Measurements from ENCODE around the gene GFPT1.

Gene GFPT1

DNA sequence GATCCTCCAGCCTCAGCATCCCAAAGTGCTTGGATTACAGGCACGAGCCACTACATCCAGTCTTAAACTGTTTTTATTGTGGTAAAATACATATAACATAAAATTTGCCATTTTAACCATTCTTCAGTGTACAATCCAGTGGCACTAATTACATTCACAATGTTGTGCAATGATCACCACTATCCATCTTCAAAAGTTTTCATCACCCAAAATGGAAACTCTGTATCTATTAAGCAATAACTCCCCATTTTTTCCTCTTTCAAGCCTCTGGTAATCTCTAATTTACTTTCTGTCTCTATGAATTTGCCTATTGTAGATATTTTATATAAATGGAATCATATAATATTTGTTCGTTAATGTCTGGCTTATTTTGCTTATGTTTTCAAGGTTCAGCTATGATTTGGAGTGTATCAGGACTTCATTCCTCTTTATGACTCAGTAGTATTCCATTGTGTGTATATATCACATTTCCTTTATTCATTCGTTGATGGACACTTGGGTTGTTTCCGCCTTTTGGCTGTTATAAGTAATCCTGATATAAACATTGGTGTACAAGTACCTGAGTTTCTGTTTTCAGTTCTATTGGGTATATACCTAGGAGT lies 71.8 kb downstream of the GFPT1 start:
- DNase-seq = no peak

DNA sequence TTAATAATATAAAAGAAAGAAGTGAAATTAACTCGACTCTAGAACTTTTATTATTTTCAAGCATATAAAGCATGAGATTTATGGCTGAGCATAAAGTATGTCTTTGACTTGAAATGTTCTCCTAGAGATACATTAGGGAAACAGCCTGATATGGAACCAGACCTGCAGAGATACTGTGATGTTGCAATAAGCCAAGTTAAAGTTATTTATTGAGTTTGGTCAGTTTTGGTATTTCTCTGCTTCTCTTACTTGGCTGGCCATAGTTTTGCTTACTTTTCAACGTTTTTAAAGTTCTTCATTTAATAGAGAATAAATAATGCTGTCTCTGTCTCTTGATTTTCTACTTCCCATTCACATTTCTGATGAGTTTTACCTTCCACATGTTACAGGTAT lies 76.0 kb downstream of the GFPT1 start:
- no peak for DNase-seq

DNA sequence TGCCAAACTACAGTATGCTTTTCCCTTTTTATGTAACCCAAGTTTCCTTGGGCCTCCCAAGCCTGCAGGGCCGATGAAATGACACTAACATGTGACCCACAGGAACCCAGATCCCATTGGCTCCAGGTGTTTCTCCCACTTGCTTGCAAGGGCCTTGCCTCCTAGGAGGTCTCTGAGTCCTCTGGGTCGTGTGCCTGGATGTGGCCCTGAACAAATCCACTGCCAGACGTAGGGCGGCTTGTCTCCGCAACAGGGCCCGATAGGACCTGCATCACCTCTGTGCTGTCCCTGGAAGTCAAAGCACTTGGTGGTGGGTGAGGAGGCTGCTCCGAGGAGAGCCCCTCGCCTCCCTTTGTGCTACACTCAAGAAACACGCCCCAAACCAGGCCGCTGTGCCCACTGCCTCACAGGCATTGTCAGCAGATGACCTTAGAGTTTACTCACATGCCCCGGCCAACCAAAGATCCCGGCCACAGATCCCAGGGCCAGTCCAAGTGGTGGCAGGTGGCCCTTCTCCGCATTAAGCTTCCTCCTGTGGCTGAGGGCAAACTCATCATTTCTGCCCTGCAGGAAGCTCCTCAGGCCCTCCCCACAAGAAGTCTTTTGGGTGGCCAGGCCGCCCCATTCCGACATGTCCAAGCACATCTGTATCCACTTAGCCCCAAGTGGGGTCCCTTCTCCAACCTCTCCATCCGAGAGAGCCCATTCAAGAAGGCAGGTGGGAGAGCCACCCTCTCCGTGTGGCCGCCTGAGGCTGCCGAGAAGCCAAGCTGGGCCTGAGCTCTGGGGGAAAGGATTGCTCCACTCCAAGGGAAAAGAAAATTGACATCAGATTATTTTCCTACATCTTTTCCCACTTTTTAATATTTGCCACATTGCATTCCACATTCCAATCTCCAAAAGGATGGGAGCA lies 76.7 kb downstream of the GFPT1 start:
- DNase-seq = no peak

DNA sequence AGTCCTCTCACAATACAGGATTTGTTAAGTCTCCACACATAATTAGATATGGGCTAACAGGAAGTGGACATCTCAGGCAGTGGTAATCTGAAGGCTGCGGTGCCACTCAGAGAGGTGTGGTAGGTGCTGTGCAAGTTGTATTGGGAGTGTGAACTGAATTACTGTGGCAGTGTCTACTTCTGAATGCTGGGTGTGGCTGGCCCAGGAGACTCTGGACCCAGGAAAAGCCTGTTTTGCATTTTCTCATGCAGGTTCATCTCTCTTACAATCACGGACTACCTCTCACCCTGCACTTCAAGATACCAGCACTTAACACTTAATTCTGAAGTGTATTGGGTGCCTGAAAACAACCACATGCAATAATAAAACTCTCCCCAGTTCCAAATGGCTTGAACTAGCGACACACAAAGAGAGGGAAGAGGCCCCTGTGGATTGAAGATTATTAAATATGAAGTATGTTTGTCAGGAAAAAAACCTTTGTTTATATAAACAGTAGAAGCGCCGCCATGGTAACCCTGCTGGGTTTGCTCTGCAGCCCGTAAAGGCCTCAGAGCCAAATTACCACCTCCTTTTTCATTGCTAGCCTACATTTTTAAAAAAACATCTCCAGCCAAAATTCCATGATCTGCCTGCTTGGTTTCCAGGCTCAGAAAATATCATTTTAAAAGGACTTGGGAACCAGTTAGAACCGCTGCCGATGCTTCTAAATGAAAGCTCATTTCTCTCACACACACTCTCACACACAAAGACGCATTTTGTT lies 77.5 kb downstream of the GFPT1 start:
- DNase-seq = peak in 1 of 2 donors; percentile 16

DNA sequence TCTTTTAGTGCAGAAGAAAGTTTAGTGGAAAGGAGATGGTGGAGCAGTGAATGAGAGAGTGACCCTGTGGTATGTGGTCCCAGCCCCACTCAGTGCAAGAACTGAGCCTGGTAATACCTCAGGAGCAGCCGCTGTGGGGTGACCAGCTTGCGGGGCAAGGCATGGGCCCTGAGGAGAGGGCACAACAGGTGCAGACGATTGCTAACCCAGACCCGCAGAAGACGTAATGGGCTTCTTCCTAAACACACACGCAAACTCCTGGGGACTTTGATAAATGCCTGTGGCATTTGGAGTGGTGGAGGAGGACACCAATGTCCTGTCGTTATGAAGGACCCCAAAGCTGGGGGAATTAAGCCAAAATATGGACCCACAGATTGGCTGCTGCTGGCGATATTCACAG lies 78.7 kb downstream of the GFPT1 start:
- DNase-seq = no peak

DNA sequence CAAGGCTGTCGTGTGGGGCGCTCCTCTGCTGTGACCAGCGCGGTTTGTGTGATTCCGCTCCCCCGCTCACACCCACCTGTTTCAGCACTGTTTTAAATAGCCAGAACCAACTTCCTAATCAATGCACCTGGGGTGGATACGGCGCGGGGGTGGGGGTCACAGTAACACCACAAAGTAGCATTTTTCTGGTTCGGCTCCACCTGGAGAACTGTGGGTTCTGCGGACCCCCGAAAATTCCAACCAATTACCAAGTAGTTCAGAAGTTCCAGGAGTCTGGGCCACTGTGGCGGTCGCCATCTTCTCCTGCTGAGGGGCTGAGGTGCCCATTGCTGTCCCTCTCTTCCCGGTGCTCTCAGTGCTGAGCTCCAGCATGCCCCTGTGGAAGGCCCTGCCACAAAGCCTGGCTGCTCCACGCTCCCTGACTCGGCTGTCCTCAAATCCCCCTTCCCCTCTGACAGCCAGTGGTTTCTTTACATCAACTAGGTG lies 79.4 kb downstream of the GFPT1 start:
- DNase-seq = no peak

DNA sequence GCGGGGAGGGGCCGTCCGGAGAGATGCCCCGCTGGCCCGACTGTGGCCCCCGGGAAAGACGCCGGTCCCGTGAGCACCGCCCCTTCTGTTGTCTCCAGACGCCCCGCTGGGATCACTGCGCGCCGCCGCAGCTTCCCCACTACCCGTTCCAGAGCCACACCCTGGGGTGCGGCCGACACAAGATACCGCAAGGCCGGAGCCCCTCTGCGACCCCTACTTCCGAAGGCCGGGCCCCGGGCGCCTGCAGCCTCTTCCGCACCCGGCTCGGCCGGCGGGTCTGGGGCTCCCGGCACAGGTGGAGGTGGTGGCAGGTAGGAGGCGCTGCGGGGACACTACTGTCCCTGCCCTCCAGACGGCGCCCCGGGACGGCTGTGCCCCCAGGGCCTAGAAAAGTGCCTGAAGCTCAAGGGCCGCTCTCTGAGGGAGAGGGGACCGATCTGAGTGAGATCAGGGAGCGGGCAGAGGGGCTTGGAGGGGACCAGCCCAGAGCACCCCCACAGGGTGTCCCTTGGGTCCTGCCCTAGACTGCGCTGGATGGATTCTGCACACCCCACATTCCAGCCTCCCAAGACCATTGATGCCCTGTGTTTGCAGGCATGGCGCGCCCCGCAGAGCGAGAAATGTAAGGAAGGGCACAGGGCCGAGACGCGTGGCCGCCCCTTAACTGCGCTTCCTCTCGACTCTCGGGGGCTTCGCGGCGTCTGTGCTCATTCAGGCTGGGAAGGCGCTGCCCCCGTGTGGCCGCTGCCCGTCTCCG lies 80.0 kb downstream of the GFPT1 start:
- DNase-seq = peak; percentile 61 to 66

DNA sequence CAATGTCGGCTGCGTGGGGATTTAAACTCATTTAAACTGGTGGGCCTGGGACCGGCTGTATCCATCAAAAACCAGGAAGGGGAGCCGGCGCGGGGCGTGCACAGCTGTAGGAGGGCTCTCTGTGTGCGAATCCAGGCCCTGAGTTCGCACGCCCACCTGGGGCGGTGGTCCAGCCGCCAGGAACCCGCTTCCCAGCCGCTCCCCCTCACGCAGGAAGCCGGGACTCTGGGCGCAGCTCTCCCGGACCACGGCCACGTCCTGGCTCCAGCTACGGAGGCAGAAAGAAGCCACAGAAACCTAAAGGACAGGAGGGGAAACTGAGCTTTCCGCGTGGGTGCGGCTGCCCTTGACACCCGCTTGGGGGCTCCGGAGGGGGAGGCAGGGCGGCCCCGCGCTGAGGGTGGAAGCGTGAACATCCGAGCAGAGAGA lies 80.6 kb downstream of the GFPT1 start:
- no peak for DNase-seq

DNA sequence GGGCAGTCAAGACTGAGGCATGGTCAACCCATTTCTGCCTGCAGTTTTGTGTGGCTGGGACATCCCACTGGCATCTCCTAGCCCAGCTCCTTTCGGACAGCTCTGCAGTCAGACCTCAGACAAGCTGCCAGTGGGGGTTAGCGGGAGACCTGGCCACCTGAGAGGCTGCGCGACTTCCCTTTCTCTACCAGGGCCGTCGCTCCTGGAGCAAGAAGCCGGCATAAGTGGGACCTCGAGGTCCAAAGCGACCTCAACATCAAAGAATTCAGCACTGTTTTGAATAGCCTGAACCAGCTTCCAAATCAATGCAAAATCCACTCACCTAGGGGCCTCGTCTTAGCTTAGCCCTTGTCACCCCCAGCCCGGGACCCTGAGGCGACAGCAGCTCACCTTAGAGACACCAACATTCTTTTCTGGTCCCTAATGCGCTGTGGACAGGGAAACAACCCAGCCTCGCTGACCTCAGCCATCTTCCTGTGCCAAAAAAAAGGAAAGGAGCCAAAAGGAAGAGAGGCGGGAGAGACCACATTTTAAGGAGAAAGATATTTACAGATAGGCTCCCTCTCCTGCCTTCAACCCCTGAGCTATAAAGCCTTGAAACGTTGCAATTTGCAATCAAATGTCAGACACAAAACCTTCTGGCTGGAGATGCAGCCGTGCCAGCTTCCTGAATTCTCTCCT lies 81.2 kb downstream of the GFPT1 start:
- no peak for DNase-seq

DNA sequence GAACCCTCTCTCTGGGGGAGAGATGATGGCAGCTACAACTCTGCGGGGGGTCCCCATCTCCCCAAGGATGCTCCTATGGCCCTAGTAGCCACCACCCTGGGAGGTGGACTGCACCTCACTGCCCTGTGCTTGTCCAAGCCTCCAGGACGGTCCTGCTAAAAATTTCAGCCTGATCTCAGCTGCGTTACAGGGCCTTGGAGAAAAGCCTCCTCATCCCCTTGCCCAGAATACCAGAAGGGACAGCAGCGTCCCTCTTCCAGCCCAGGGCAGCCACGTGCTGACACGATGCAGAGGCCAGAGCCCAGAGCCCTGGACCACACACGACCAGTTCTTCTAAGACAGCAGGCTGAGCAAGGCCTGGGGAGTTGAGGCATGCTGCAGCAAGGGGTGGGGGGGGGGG lies 81.9 kb downstream of the GFPT1 start:
- no peak for DNase-seq

DNA sequence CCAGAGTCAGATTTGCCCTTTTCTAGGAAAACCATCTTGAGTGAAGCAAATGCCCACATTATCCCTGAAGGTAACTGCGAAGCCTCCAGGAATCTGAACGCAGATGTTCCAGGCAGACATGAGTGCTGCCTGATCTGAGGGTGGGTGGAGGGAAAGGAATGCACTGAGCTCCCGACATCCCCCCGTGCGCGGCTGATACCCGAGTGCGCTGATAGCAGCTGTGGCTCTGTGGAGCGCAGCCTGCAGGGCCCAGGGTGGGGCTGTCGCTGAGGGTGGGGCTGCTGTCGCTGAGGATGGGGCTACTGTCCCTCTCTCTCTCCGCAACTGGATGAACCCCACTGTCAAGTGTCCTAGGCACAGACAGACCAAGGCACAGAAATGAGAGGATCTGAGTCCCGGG lies 82.4 kb downstream of the GFPT1 start:
- DNase-seq = no peak

DNA sequence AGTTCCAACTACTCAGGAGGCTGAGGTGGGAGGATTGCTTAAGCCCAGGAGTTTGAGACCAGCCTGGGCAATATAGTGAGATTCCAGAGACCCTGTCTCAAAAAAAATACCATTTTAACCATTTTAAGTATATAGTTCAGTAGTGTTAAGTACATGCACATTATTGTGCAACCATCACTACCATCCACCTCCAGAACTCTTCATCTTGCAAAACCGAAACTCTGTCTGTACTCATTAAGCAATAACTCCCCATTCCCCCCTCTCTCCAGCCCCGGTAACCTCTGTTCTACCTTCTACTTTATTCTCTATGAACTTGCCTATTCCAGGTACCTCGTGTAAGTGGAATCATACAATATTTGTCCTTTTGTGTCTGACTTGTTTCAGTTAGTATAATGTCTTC lies 86.4 kb downstream of the GFPT1 start:
- no peak for DNase-seq

DNA sequence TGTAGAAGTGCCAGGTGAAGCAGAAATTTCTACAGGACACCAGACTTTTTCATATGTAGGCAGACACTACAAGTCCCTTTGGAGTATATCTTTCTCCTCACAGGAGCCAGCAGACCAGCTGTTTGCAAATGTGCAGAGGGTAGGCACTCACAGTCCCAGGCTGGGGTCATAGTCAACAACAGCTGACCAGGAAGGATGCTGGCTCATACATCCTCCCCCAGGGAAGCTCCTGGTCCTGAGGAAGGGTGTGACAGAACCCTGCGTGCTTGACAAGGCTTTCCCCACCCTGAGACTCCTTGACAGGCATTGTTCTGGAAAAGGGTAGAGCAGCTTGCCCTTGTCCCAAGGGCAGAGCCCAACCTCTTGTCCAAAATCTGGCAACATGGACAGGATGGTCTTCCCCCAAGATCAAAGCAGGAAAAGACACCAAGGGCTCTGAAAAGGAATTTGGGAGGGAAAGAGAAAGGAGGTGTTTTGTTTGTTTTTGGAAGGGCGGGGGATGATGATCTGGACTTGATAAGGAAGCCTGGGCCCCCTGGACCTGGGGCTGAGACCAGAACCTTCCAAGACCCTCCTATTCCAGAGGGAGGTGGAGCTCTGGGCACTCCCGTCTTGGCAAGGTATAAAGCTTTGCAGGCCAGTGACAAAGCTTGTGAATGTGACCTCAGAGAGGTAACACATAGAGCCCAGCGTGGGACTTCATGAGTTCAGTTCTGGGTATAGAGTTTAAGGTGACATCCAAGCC lies 87.1 kb downstream of the GFPT1 start:
- DNase-seq = no peak

DNA sequence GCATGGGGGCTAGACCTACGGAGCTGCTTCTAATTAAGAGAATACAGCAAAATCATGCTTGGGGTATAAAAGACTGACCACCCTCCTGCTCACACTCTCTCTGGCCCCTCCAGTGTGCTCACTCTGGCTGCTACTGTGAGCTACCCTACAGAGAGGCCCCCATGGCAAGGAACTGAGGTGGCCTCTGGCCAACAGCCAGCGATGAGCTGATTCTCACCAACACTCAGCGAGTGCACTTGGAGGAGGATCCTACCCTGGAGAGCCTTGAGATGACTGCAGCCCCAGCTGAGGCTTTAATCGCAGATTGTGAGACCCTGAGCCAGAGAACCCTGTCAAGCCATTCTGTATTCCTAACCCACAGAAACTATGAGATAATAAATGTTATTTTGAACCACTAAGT lies 88.2 kb downstream of the GFPT1 start:
- no peak for DNase-seq

DNA sequence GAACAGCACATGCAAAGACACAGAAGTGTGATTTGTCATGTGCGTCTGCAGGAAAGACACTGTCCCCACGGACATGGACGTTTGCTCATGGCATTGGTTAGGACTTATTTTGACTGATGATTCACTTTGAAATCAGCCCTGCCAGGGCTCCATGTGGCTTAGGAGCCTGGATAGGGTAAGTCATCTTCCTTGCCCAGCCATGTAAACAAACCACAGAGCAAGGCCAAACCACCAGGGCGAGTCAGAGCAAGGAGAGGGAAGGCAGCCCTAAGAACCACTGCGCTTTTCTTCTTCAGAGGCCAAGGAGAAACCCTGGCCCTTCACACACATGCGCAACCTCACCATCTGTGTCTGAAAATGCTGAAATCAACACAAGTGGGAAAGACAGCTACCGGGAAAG lies 88.8 kb downstream of the GFPT1 start:
- no peak for DNase-seq

DNA sequence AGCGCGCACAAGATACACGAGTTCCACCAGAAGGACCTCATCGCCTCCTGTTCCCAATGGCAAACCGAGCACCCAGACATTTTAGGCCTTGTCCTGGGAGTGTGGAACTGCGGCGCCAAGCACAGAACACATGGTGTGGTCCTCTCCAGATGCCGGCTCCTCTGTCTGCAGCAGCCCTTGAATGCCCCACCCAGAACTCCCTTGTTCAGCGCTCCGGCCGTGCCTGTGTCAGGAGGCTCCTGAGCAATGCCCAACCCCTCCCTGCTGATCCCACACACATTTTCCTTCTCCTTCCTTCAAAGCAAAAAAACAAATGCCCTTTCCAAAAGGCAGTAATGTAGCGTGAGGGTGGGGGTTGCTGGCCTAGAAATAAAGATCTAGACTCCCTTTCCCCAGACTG lies 89.8 kb downstream of the GFPT1 start:
- DNase-seq = no peak

DNA sequence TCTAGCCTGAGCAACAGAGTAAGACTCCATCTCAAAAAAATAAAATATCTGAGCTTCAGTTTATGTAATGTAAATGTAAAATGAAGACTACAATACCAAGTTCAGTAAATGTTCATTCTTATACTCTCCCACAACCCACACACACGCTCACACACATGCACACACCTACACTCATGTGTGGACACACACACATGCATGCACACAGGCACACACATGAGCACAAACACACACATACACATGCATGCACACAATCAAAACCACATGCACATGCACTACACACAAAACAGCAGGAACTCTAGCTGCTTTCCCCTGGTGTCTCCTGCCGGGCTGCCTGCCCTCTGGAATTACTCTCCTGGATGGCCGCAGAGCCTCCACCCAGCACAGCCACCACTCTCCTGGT lies 90.6 kb downstream of the GFPT1 start:
- DNase-seq = no peak

DNA sequence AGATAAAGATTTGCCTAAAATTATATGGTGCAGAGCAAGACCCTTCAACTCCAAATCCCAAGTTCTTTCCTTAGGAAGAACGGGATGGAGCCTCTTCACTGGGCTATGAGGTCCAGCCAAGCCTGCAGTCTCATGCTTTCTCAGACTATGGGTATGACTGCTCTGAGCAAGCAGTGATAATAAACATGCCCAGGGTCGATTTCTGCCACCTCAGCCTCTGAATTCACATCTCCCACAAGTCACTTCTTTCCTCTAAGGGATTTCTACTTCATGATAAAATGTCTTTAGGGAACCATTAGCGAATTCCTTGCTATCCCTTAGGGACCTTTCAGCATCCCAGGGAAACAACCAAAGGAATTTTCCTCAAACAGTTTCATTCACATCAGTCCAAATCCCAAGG lies 94.8 kb downstream of the GFPT1 start:
- DNase-seq = no peak

DNA sequence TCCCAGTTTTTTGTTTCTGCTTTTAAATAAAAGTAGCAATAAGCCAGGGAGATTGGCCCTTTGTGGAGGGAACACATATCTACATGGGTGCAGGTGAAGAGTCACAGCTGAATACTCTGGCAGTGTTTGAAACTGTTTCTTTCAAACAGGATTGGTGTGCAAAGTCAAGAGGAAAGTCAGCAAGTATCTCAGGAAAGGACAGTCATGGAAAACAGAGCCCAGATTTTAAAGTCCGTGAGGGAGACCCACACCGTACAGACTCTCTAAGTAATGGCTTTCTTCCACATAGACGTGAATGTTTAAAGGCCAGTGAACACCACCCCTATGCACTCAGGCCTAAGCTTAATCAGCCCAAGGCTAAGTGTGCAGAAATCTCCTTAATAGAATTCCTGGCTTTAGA lies 95.3 kb downstream of the GFPT1 start:
- DNase-seq = no peak

DNA sequence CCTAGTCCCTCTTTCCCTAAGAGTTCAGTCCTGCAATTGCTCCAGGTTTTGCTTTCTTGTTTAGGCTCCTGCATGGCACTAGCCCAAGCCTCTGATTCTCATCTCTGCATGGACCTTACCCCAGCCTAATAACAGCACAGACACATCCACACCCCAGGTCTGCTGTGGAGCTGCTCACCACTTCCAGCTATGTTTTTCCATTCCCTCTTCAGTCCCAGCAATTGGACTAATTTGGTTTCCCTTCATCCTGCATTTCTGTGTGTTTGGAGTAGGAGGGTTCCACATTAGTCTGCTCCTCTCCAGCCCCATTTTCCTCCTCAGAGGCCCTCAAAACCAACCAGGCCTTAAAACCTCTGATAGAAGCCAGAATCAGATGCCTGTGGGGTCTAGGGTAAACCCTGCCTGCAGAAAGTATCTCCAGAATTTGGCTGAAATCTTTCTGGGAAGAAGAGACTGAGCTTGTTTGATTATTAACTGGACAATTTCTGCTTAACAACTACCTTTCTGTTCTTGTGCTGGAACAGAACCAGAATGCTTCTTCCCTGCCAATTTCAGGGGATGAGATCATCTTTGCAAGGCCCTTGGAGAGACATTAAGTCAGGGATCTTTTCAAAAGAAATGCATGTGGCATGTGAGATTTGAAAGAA lies 95.9 kb downstream of the GFPT1 start:
- DNase-seq = no peak

DNA sequence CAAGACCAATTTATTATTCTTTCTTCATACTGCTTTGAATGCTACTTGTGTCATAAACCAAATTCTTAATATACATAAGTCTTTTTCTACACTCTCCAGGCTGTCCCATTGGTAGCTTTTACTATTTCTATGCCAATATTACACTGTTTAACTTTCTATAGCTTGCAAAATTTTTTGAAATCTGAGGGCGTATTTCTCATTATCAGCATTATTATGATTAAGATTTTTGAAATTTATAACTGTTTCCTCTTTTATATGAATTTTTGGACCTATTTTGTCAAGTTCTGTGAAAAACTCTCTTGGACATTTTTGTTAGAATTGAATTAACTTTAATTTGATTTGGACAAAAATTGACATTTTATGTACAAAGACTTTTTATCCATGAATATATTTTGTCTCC lies 98.6 kb downstream of the GFPT1 start:
- no peak for DNase-seq
